Measurements from ENCODE around the gene LETMD1. TPM values are rescaled to one million over a fixed set of nuclear protein-coding genes. Genes with fewer than 3 reads are reported as not detected.

LETMD1 gene
- total and polyA plus RNA-seq, 9 of the 15 experiments (the other 6 are each of a cell fraction or from before 2014, with no cell fraction given) = 58.7 to 163 (median 75.4) TPM

DNA sequence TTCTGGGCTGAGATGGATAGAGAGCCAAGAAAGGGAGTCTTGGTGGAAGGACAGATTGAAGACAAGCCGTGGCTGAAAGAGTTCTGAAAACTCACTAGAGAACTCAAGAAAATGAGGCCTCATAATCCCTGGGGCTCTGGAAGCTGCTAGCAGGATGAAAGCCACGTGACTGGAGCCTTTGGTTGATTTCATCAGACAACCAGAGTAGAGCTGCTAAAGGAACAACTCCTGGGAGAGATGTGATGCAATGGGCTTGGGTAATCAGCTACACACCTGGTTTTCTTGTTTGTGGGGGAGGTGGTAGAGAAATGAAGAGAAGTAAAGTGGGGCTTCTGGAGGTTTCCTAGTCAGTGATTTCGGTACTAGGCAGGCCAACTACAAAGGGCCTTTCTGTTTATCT, 21.9 kb downstream of the LETMD1 start (continued):
- TF ChIP-seq, protein P1, sequence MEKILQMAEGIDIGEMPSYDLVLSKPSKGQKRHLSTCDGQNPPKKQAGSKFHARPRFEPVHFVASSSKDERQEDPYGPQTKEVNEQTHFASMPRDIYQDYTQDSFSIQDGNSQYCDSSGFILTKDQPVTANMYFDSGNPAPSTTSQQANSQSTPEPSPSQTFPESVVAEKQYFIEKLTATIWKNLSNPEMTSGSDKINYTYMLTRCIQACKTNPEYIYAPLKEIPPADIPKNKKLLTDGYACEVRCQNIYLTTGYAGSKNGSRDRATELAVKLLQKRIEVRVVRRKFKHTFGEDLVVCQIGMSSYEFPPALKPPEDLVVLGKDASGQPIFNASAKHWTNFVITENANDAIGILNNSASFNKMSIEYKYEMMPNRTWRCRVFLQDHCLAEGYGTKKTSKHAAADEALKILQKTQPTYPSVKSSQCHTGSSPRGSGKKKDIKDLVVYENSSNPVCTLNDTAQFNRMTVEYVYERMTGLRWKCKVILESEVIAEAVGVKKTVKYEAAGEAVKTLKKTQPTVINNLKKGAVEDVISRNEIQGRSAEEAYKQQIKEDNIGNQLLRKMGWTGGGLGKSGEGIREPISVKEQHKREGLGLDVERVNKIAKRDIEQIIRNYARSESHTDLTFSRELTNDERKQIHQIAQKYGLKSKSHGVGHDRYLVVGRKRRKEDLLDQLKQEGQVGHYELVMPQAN (IDR thresholded peaks at IDR 0.05; ENCODE audit: borderline replicate concordance) = no peak
- TF ChIP-seq TFAM (CRISPR knock-in tag; conservative IDR thresholded peaks at IDR 0.05) (no peak), ETV1 (tag; conservative IDR thresholded peaks at IDR 0.05; ENCODE audit: low read depth) (no peak), MEF2A (IDR thresholded peaks at IDR 0.05; ENCODE audit: control insufficient read depth, low read depth, low read length) (no peak), SMAD2 (IDR thresholded peaks at IDR 0.05; ENCODE audit: low read depth, low read length) (no peak), EZH2 (IDR thresholded peaks at IDR 0.05; ENCODE audit: borderline replicate concordance, low read depth, low read length) (no peak), EP300 (IDR thresholded peaks at IDR 0.05; ENCODE audit: low read length) (0 out of 2 replicates have a peak, but pooled peaks have one; percentile 39), VEZF1 (CRISPR knock-in tag; IDR thresholded peaks at IDR 0.05) (no peak), ADNP (tag; IDR thresholded peaks at IDR 0.05) (no peak), ETS2 (tag; IDR thresholded peaks at IDR 0.05; ENCODE audit: borderline replicate concordance, poor library complexity, severe bottlenecking) (no peak), ZNF354B (CRISPR knock-in tag; IDR thresholded peaks at IDR 0.05) (no peak), IRF9 (tag; IDR thresholded peaks at IDR 0.05) (peak; percentile 47; the same call in 1 of the 2 replicates), ZSCAN29 (IDR thresholded peaks at IDR 0.05) (no peak), HNRNPK (IDR thresholded peaks at IDR 0.05; ENCODE audit: low read depth, low read length, poor library complexity, severe bottlenecking) (no peak), ARID2 (IDR thresholded peaks at IDR 0.05) (no peak), ZBED1 (IDR thresholded peaks at IDR 0.05) (no peak), NCOA1 (IDR thresholded peaks at IDR 0.05; ENCODE audit: low read depth) (no peak), POLR2A (conservative IDR thresholded peaks at IDR 0.05) (no peak), SNRNP70 (optimal IDR thresholded peaks at IDR 0.05; ENCODE audit: low read depth, low read length) (no peak), SIN3A (IDR thresholded peaks at IDR 0.05; ENCODE audit: borderline replicate concordance in 2 of 2, control insufficient read depth in 1 of 2, low read depth in 2 of 2, low read length in 2 of 2) (no peak), HLTF (IDR thresholded peaks at IDR 0.05) (no peak), FOXA1 (IDR thresholded peaks at IDR 0.05; ENCODE audit: borderline replicate concordance) (no peak)
- TF ChIP-seq, protein P2, sequence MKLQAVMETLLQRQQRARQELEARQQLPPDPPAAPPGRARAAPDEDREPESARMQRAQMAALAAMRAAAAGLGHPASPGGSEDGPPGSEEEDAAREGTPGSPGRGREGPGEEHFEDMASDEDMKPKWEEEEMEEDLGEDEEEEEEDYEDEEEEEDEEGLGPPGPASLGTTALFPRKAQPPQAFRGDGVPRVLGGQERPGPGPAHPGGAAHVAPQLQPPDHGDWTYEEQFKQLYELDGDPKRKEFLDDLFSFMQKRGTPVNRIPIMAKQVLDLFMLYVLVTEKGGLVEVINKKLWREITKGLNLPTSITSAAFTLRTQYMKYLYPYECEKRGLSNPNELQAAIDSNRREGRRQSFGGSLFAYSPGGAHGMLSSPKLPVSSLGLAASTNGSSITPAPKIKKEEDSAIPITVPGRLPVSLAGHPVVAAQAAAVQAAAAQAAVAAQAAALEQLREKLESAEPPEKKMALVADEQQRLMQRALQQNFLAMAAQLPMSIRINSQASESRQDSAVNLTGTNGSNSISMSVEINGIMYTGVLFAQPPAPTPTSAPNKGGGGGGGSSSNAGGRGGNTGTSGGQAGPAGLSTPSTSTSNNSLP (IDR thresholded peaks at IDR 0.05; ENCODE audit: borderline replicate concordance, low read depth, low read length) = no peak
- TF ChIP-seq, protein P3, sequence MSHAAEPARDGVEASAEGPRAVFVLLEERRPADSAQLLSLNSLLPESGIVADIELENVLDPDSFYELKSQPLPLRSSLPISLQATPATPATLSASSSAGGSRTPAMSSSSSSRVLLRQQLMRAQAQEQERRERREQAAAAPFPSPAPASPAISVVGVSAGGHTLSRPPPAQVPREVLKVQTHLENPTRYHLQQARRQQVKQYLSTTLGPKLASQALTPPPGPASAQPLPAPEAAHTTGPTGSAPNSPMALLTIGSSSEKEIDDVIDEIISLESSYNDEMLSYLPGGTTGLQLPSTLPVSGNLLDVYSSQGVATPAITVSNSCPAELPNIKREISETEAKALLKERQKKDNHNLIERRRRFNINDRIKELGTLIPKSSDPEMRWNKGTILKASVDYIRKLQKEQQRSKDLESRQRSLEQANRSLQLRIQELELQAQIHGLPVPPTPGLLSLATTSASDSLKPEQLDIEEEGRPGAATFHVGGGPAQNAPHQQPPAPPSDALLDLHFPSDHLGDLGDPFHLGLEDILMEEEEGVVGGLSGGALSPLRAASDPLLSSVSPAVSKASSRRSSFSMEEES (CRISPR knock-in tag; IDR thresholded peaks at IDR 0.05) = peak; percentile 83

All from K562 (cell line).